ENCODE data around the gene UFSP2.

Gene UFSP2

GRCh38 chr4:185357733-185358440 lies 67.9 kb downstream of the UFSP2 start:
- no peak for TF ChIP-seq CTCF (IDR thresholded peaks at IDR 0.05; ENCODE audit: low read depth, low read length)

DNA sequence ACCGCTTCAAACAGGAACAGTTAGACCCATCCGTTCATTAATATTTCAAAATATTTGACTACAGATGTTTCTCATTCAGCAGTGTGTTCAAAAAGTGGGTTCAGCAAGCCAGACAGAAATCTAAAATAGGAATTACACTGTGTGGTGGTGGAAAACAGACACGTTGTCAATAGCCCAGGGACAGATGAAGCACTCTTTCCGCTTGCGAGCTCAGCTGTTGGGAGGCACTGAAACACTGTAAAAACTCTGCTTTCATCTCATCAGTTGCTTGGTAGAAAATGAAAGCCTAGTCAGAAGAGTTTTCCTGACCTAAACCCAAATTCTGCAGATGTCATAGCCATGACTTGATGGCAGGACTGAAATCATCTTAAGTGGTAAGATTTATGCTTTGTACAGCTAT lies 68.6 kb downstream of the UFSP2 start:
- H3K4me3 ChIP-seq (ENCODE audit: low read depth, low read length) = no peak overlapping the region
- TF ChIP-seq CTCF (IDR thresholded peaks at IDR 0.05; ENCODE audit: low read depth, low read length) = no peak

More at GRCh38 chr4:185357733-185358440, 67.9 kb downstream of the UFSP2 start:
- H3K4me3 ChIP-seq (ENCODE audit: low read depth, low read length) = no peak overlapping the region

- H3K4me3 ChIP-seq (ENCODE audit: low read depth, low read length) = no peak overlapping the region
- TF ChIP-seq CTCF (IDR thresholded peaks at IDR 0.05; ENCODE audit: low read depth, low read length) = no peak
Observed at GRCh38 chr4:185352741-185353140, 73.0 kb downstream of the UFSP2 start.

- no peak overlapping the region for H3K4me3 ChIP-seq (ENCODE audit: low read depth, low read length)
- no peak for TF ChIP-seq CTCF (IDR thresholded peaks at IDR 0.05; ENCODE audit: low read depth, low read length)
Observed at GRCh38 chr4:185352202-185352601, 73.6 kb downstream of the UFSP2 start.

- no peak overlapping the region for H3K4me3 ChIP-seq (ENCODE audit: low read depth, low read length)
- no peak for TF ChIP-seq CTCF (IDR thresholded peaks at IDR 0.05; ENCODE audit: low read depth, low read length)
Observed at GRCh38 chr4:185351691-185352090, 74.1 kb downstream of the UFSP2 start.
